Endothelial cell of umbilical vein (primary cell): Measurements from ENCODE around the gene TNFSF18. TPM values are rescaled to one million over a fixed set of nuclear protein-coding genes. Genes with fewer than 3 reads are reported as not detected.

ENCODE experiments used
- BruUV-seq: library from RNA; stranded (reverse); fragments of 400-500 nt; replicated peaks from 2 replicates; lab custom pipeline; 2021; lab: Mats Ljungman, UMichigan
- CTCF ChIA-PET: fragments of 300-600, 350-600 bp; sonication (Branson Sonifier 250); formaldehyde crosslinking; loops from one replicate; lab custom pipeline; 2021; ENCODE audit warnings: antibody characterized with exemption, inconsistent platforms; lab: Charles Lee
- POLR2A ChIA-PET: fragments of 300-600, 350-600 bp; sonication (Branson Sonifier 250); formaldehyde crosslinking; loops from one replicate; lab custom pipeline; 2021; ENCODE audit warnings: antibody characterized with exemption, inconsistent platforms; lab: Charles Lee
- DNase-seq: peaks from one replicate; pipeline ENCODE4 v3.0.0-alpha.2; 2011; ENCODE audit warnings: low read depth, low spot score
- FAIRE-seq: peaks from 2 replicates; lab custom pipeline; 2011; peaks lifted over from hg19 to GRCh38; lab: Jason Lieb, UNC
- H2AFZ ChIP-seq: 2 replicates; pipeline ENCODE4 v1.6.0; 2012; ENCODE audit warnings: low read depth, low read length, control low read depth, inconsistent platforms
- H3K27ac ChIP-seq: 2 replicates; pipeline ENCODE4 v1.5.1; 2011; ENCODE audit warnings: low read depth, mild to moderate bottlenecking, control low read depth, low read length, moderate library complexity; ENCODE audit not compliant: insufficient read depth
- H3K27me3 ChIP-seq, 2 experiments: 2 replicates each; pipeline versions ENCODE4 v1.6.0 to v1.6.1; 2011; ENCODE audit warnings: low read length in 2 of 2, mixed read lengths in 1 of 2; ENCODE audit not compliant: control insufficient read depth in 2 of 2, insufficient read depth in 2 of 2
- H3K36me3 ChIP-seq, 2 experiments: 2 replicates in 1 of 2; 3 replicates in 1 of 2; pipeline ENCODE4 v1.5.1; 2011; ENCODE audit warnings: low read length in 2 of 2, mild to moderate bottlenecking in 1 of 2, moderate library complexity in 1 of 2; ENCODE audit not compliant: control insufficient read depth in 2 of 2, insufficient read depth in 2 of 2; ENCODE audit errors: extremely low read depth in 1 of 2
- H3K4me1 ChIP-seq: 3 replicates; pipeline ENCODE4 v1.5.1; 2011; ENCODE audit warnings: mild to moderate bottlenecking, low read length; ENCODE audit not compliant: control insufficient read depth, insufficient read depth; ENCODE audit errors: extremely low read depth
- H3K4me2 ChIP-seq: 2 replicates; pipeline ENCODE4 v1.6.1; 2011; ENCODE audit warnings: low read length, control low read depth, mixed read lengths; ENCODE audit not compliant: insufficient read depth
- H3K4me3 ChIP-seq, 3 experiments: fragments of 200-600 bp in 1 of 3; sonication (generic), shearing (Covaris generic) in 1 of 3; replicated peaks in 1 of 3; 2 replicates each; pipeline ENCODE4 v1.5.1; 2011 to 2016; ENCODE audit warnings: control low read depth in 3 of 3, low read length in 3 of 3, mild to moderate bottlenecking in 2 of 3, inconsistent platforms in 1 of 3, low read depth in 1 of 3, moderate library complexity in 1 of 3; ENCODE audit not compliant: insufficient read depth in 1 of 3
- H3K79me2 ChIP-seq: 2 replicates; pipeline ENCODE4 v1.6.0; 2012; ENCODE audit warnings: low read length, inconsistent platforms; ENCODE audit not compliant: control insufficient read depth, insufficient read depth
- H3K9ac ChIP-seq: replicated peaks from 2 replicates; pipeline ENCODE3; 2011; ENCODE audit warnings: low read length, control low read depth; ENCODE audit not compliant: insufficient read depth; ENCODE audit errors: extremely low read depth
- H3K9me1 ChIP-seq: replicated peaks from 3 replicates; pipeline ENCODE4 v1.6.0; 2011; ENCODE audit warnings: mild to moderate bottlenecking, low read length; ENCODE audit not compliant: control insufficient read depth, insufficient read depth; ENCODE audit errors: extremely low read depth
- H3K9me3 ChIP-seq: replicated peaks from 2 replicates; pipeline ENCODE4 v1.5.1; 2012; ENCODE audit warnings: low read length, inconsistent platforms; ENCODE audit not compliant: control insufficient read depth, insufficient read depth
- H4K20me1 ChIP-seq: replicated peaks from 2 replicates; pipeline ENCODE3; 2011; ENCODE audit warnings: mild to moderate bottlenecking, low read length; ENCODE audit not compliant: control insufficient read depth, insufficient read depth; ENCODE audit errors: extremely low read depth
- EZH2 ChIP-seq: IDR thresholded peaks from 2 replicates; pipeline ENCODE4 v1.6.1; 2012; ENCODE audit warnings: borderline replicate concordance, low read depth, mild to moderate bottlenecking, moderate library complexity, low read length, inconsistent platforms; ENCODE audit not compliant: severe bottlenecking
- FOS ChIP-seq: IDR thresholded peaks from 2 replicates; pipeline ENCODE4 v1.6.1; 2011; ENCODE audit warnings: mild to moderate bottlenecking, low read length, moderate library complexity, borderline replicate concordance; ENCODE audit not compliant: insufficient read depth
- GATA2 ChIP-seq: IDR thresholded peaks from 2 replicates; pipeline ENCODE4 v1.7.0; 2011; ENCODE audit warnings: low read depth, mild to moderate bottlenecking, moderate library complexity, mixed read lengths, low read length; ENCODE audit not compliant: insufficient read length, insufficient read depth
- JUN ChIP-seq: IDR thresholded peaks from 2 replicates; pipeline ENCODE4 v1.6.1; 2011; ENCODE audit warnings: borderline replicate concordance, low read depth; ENCODE audit not compliant: insufficient read length, insufficient read depth
- MAX ChIP-seq: IDR thresholded peaks from 2 replicates; pipeline ENCODE4 v1.6.1; 2011; ENCODE audit not compliant: insufficient read depth, insufficient read length
- MYC ChIP-seq: IDR thresholded peaks from one replicate; pipeline ENCODE4 v1.6.1; 2011; ENCODE audit warnings: mild to moderate bottlenecking, low read depth, low read length
- dilution Hi-C: fragments of 300-500 bp; cut with MboI; formaldehyde crosslinking; loops from one replicate; pipeline ENCODE4 v1.15.0; 2019; ENCODE audit warnings: low sequenced_read_pairs; ENCODE audit not compliant: extremely low pct_ligation_motif_present
- intact Hi-C: fragments of 100-400 bp; cut with micrococcal nuclease; formaldehyde crosslinking; loops from one replicate; pipeline ENCODE4 v1.10.0; 2022
- polyA plus RNA-seq, 4 experiments: library from polyadenylated mRNA; depleted of rRNA in 3 of 4; stranded (reverse) in 3 of 4; unstranded in 1 of 4; fragments of >200 nt; gene quantifications; 2 replicates each; pipeline versions ENCODE4 v1.2.1 to v1.2.3, GENCODE V29; 2011 to 2012; ENCODE audit warnings: missing spikeins in 1 of 4
- total RNA-seq: library from RNA; stranded (reverse); gene quantifications from 2 replicates; pipeline ENCODE4 v1.2.3, GENCODE V29; 2021

Gene TNFSF18
- total and polyA plus RNA-seq, 2 donors (not counting 3 experiments of a cell fraction or from before 2014, with no cell fraction given): 15.3 to 39.4 TPM

DNA sequence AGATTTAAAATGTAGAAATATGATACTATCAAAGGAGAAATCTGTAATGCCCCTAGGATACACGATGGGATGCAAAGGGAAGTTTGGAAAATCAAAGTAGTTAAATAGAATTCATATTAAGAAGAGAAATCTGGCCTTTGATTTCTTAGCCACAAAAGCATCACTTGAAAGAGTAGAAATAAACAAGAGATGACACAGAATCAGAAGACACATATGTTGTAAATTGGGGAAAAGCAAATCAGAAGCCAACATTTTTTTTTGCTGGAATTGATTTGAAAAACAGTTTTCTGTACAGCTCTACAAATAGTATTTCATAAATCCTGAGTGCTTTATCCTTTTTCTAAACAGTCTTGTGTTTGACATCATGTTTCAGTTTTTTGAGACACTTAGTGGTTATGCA is 12.4 kb upstream of the TNFSF18 start:
- Histone ChIP-seq H3K27ac (no peak overlapping the region), H3K79me2 (no peaks in the 10 kb centered on the region), H3K27me3 (no peaks in the 10 kb centered on the region), H3K9me1 (peaks cover 2% of the 10 kb centered on the region), H3K9ac (no peak overlapping the region), H4K20me1 (no peaks in the 10 kb centered on the region), H3K36me3 (no peaks in the 10 kb centered on the region), H2AFZ (no peak overlapping the region), H3K9me3 (no peaks in the 10 kb centered on the region), H3K4me3 (no peak overlapping the region), H3K4me1 (peaks cover 25% of the 10 kb centered on the region), H3K4me2 (no peak overlapping the region)
- POLR2A ChIA-PET: no interaction called here
- no peak for FAIRE-seq
- no peak for DNase-seq
- dilution Hi-C loops (no loop called here), intact Hi-C loops (no loop called here)
- BruUV-seq: no TSS peak
- no peak for TF ChIP-seq EZH2
- no peak for TF ChIP-seq GATA2
- TF ChIP-seq MYC: no peak
- CTCF ChIA-PET: no interaction called here

DNA sequence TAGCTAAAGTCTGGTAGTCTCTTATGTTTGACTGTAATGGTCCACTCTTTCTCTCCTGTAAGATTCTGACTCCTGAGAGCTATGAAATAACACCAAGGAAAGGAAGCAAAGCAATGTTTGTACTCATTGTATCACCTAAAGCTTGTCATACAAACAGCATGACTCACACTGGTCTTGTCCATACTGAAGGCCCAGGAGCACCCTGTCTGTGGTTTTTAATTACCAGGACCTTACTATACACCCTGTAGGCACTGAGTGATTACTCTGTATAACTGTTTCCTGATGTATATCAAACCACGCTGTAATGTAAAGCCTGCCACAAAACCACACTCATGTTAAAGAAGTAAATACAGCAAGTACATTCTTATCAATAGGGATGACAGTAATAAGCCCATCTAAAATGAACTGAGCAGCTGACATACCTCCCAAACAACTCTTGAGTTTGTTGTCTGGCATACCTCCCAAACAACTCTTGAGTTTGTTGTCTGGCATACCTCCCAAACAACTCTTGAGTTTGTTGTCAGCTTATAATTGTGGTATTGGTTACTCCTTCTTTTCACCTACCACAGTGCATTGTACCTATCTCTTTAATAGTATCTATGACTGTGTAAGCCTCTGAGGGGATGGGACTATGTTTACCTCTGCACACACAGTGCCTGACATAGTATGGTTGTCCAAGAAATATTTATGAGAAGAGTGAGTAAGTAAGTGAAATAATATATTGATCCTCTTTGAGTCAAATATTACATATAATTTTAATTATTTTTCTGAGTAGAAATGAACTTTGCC is 11.6 kb upstream of the TNFSF18 start:
- intact Hi-C loops (no loop called here), dilution Hi-C loops (no loop called here)
- H3K9me1 ChIP-seq: peaks cover 2% of the 10 kb centered on the region
- peak overlapping the region; percentile 46 for H3K4me2 ChIP-seq
- FAIRE-seq (peak; percentile 12), DNase-seq (peak; percentile 17)
- H3K4me1 ChIP-seq: peaks cover 25% of the 10 kb centered on the region
- no TSS peak for BruUV-seq
- no peak for TF ChIP-seq EZH2
- no peak for TF ChIP-seq MAX
- TF ChIP-seq JUN: peak; percentile 5
- no peak for TF ChIP-seq MYC
- TF ChIP-seq FOS: peak; percentile 56
- no peaks in the 10 kb centered on the region for H3K9me3 ChIP-seq
- no peaks in the 10 kb centered on the region for H3K79me2 ChIP-seq
- no peaks in the 10 kb centered on the region for H3K36me3 ChIP-seq
- no peak overlapping the region for H3K27ac ChIP-seq
- ChIA-PET CTCF (interaction anchor here (1.0 kb wide), 1 partner anchor 11 kb away, joined by 5 read pairs; no protein-coding TSS in a partner anchor), POLR2A (no interaction called here)
- H3K4me3 ChIP-seq: no peak overlapping the region
- H4K20me1 ChIP-seq: no peaks in the 10 kb centered on the region
- no peak overlapping the region for H3K9ac ChIP-seq
- no peak overlapping the region for H2AFZ ChIP-seq
- H3K27me3 ChIP-seq: no peaks in the 10 kb centered on the region
